Mucosa of gallbladder (tissue), 1 donor: ENCODE data around the gene IL22RA1. TPM values are rescaled to one million over a fixed set of nuclear protein-coding genes. Genes with fewer than 3 reads are reported as not detected.

ENCODE experiments used
- DNase-seq: peaks from one replicate; pipeline ENCODE4 v3.0.0-alpha.2; 2020; ENCODE audit warnings: low spot score
- total RNA-seq: library from RNA; stranded (reverse); gene quantifications from one replicate; pipeline ENCODE4 v1.2.1, GENCODE V29; 2021
- donor health status: DM: no; HTN: no; CAD: no.

IL22RA1 gene
- total RNA-seq, 1 donor from 2014 or later: 11.6 TPM

DNA sequence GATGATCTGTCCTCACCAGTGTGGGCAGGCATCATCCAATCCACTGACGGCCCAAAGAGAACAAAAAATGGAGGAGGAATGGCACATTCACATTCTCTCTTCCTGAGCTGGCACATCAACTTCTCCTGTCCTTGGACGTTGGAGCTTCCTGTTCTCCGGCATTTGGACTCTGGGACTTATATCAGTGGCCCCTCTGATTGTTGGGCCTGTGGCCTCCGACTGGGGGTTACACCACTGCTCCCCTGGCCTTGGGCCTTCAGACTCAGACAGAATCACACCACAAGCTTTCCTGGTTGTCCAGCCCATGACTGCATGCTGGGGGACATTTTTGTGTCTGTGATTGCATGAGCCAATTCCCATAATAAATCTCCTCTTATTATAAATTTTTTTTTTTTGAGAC is 24.1 kb upstream of the IL22RA1 start:
- DNase-seq: no peak

GRCh38 chr1:24165500-24165899 is 22.6 kb upstream of the IL22RA1 start:
- no peak for DNase-seq

DNA sequence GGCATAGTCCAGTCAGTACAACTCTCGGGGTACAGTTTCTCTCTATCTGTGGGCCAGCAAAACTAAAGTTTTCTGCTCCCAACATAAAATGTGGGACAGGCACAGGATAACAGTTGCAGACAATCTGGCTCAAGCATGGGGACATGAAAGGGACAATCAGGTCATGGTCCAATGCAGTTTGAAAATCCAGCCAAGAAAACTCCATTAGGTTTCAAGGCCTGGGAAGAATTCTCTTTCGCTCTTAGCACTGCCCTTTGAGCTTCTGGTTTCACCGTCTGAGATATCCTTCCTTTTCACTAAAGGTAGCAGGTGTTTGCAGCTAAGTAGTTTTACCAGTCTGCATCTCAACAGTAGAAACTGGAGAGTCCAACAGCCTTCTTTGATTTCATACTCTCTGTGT is 21.1 kb upstream of the IL22RA1 start:
- DNase-seq: no peak

DNA sequence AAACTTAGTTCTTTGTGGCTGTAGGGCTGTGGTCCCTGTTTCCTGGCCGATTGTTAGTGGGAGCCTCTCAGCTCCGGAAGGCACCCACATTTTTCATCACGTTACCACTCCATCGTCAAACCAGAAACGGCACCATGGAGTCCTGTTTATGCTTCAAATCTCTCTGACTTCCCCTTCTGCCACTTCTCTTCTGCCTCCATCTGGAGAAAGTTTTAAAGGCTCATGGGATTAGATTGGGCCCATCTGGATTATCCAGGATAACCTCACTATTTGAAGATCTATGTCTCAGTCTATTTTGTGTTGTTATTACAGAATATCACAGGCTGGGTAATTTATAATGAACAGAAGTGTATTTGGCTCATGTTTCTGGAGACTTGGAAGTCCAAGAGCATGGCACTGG is 19.3 kb upstream of the IL22RA1 start:
- no peak for DNase-seq

- DNase-seq: peak; percentile 37
Observed at GRCh38 chr1:24161270-24161669, 18.3 kb upstream of the IL22RA1 start.

GRCh38 chr1:24159366-24159765 is 16.4 kb upstream of the IL22RA1 start:
- no peak for DNase-seq

- no peak for DNase-seq
Observed at GRCh38 chr1:24157918-24158481, 15.1 kb upstream of the IL22RA1 start.

GRCh38 chr1:24156542-24157260 is 13.8 kb upstream of the IL22RA1 start:
- no peak for DNase-seq

- DNase-seq: peak; percentile 30
Observed at GRCh38 chr1:24155011-24155782, 12.3 kb upstream of the IL22RA1 start.

- no peak for DNase-seq
Observed at GRCh38 chr1:24154215-24154614, 11.3 kb upstream of the IL22RA1 start.

GRCh38 chr1:24152631-24153494 is 9.9 kb upstream of the IL22RA1 start:
- no peak for DNase-seq

- DNase-seq: peak; percentile 60
Observed at GRCh38 chr1:24151175-24151533, 8.2 kb upstream of the IL22RA1 start.

DNA sequence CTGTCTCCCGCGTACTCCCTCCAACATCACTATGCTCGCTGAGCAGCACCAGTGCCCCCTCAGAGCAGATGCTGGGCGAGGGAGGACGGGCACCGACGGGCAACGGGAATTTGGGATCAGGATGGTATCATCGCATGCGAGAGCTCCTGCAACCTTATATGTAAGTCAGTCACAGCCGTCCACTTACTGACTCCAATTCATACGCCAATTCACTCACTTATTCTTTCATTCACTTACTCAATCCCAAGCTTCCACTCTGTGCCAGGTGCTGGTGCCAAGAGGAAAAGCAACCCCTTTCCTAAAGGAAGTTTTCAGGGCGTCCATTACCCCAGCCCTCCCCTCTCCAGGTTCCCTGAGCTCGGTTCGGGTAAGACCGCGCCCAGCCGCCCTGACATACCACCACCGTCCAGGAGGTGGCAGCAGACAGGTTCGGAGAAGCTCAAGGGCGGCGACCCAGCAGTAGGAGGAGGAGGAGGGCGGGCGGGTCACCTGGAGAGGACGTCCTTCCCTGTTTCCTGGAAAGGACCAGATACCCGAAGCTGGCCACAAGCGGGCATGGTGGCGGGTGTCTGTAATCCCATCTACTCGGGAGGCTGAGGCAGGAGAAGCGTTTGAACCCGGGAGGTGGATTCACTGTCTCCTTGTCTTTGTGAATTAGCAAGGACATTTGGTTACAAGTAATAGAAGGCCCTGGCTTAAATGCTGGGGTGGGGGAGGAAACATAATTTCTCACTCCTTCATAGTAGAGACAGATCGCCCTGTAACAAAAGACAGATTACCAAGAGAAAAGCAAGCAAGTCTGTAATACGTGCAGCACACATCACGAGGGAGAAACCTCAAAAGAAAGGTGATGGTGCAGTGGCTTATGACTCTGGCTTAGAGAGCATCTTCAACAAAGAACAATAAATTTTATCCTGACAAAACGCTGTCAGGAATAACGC is 7.6 kb upstream of the IL22RA1 start:
- peak; percentile 93 for DNase-seq

- DNase-seq: peak; percentile 72
Observed at GRCh38 chr1:24149866-24150233, 6.9 kb upstream of the IL22RA1 start.

- DNase-seq: no peak
Observed at GRCh38 chr1:24147816-24148215, 4.9 kb upstream of the IL22RA1 start.

GRCh38 chr1:24147194-24147593 is 4.3 kb upstream of the IL22RA1 start:
- DNase-seq: no peak

DNA sequence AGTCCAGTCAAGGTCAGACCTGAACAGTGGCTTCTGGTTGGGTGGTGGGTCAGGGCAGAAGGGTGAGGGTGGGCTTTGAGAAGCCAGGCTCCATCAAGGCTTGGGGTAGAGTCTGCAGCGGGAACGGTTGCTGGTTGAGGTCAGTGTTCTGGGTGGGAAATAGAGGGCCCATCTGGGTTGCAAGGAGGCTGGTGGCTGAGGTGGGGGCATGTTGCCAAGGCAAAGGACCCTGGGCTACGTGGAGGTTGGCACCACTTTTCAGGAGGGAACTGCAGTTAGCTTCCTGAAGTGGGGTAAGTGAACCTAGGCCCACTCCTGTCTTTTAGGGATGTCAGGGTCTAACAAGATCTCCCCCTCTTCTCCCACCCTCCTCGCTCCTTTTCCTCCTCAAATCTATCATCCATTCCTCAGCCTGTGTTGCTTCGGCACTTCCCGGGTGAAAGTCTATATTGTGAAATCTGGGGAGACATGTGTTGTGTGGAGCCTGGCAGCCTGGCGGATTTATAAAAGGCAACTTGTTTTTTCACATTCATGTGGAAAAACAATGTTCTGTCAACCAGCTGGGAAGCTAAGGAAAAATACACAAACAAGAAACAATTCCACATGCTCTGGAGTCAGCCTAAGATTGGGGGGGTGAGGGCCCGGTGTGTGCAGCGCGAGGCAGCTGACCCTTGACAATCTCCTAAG is 1.5 kb downstream of the IL22RA1 start:
- peak; percentile 46 for DNase-seq

GRCh38 chr1:24140741-24141181 is 2.2 kb downstream of the IL22RA1 start:
- DNase-seq: no peak

GRCh38 chr1:24139841-24140425 is 3.0 kb downstream of the IL22RA1 start:
- DNase-seq: no peak

DNA sequence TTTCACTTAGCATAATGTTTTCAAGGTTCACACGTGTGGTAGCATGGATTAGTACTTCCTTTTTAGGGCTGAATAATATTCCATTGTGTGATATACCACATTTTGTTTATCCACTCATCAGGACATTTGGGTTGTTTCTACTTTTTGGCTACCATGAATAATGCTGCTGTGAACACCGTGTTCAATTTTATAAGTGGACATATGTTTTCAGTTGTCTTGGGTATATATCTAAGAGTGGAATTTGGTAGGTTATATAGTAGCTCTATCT is 3.8 kb downstream of the IL22RA1 start:
- no peak for DNase-seq
